Spinal cord (tissue), 10 donors: Measurements from ENCODE around the gene SRD5A1. TPM values are rescaled to one million over a fixed set of nuclear protein-coding genes. Genes with fewer than 3 reads are reported as not detected.
"Not testable (repeated sequence)": the region's sequence is repeated elsewhere in the genome, so short reads cannot be mapped to it uniquely, and the experiment has no call there.

Experiments used
- DNase-seq, 6 donors: peaks; one replicate each; pipeline versions ENCODE4 v3.0.0 to v3.0.0-alpha.2; 2013 to 2015; ENCODE audit warnings: low spot score in 6 of 6, low read depth in 4 of 6
- H3K27ac ChIP-seq: one replicate; pipeline ENCODE4 v1.5.1; 2013; ENCODE audit warnings: low read depth, low read length, control low read depth
- H3K27me3 ChIP-seq: one replicate; pipeline ENCODE4 v1.6.1; 2013; ENCODE audit warnings: low read length; ENCODE audit not compliant: control insufficient read depth, insufficient read depth
- H3K36me3 ChIP-seq: one replicate; pipeline ENCODE4 v1.6.1; 2013; ENCODE audit warnings: low read length; ENCODE audit not compliant: control insufficient read depth, insufficient read depth
- H3K4me1 ChIP-seq: one replicate; pipeline ENCODE4 v1.6.1; 2013; ENCODE audit warnings: low read length; ENCODE audit not compliant: control insufficient read depth, insufficient read depth
- H3K4me3 ChIP-seq: one replicate; pipeline ENCODE4 v1.5.1; 2013; ENCODE audit warnings: low read depth, low read length, control low read depth
- H3K9me3 ChIP-seq: one replicate; pipeline ENCODE4 v1.6.1; 2013; ENCODE audit warnings: low read length; ENCODE audit not compliant: control insufficient read depth, insufficient read depth
- WGBS: methylation state at CpG from one replicate; pipeline ENCODE4 v1.1.5; 2013; ENCODE audit warnings: missing lambda C conversion rate; ENCODE audit not compliant: insufficient coverage; 5-methylcytosine and 5-hydroxymethylcytosine counted together
- polyA plus RNA-seq, 2 donors: library from polyadenylated mRNA; unstranded; fragments of 120-200 nt; gene quantifications; one replicate each; pipeline ENCODE4 v1.2.1, GENCODE V29; 2013; ENCODE audit not compliant: insufficient read length in 2 of 2
- total RNA-seq, 2 donors: library from RNA; depleted of rRNA in 1 of 2; stranded (reverse); fragments of 120-200 nt in 1 of 2; fragments of >200 nt in 1 of 2; gene quantifications; one replicate each; pipeline versions ENCODE4 v1.2.3 to v1.2.4, GENCODE V29; 2013 to 2014
- donor health status: healthy.

The SRD5A1 gene
- total and polyA plus RNA-seq, 4 donors, result 14.3 to 58.2 (median 50.4) TPM

- 94% methylated on average over 4 of the region's 5 CpGs for WGBS
Measured at GRCh38 chr5:6634788-6635430, 1.7 kb downstream of the SRD5A1 start.

GRCh38 chr5:6636293-6636692 is 3.1 kb downstream of the SRD5A1 start:
- Histone ChIP-seq H3K27ac (no peak overlapping the region), H3K4me3 (no peak overlapping the region), H3K9me3 (no peaks in the 10 kb centered on the region), H3K4me1 (peaks cover 11% of the 10 kb centered on the region), H3K27me3 (no peaks in the 10 kb centered on the region), H3K36me3 (peaks cover 12% of the 10 kb centered on the region)
- WGBS, result 87% methylated on average over 5 of the region's 5 CpGs
- no peak for DNase-seq

More at GRCh38 chr5:6634788-6635430, 1.7 kb downstream of the SRD5A1 start:
- no peak for DNase-seq
- H3K4me3 ChIP-seq, result no peak overlapping the region
- peaks cover 11% of the 10 kb centered on the region for H3K4me1 ChIP-seq
- H3K27ac ChIP-seq, result no peak overlapping the region
- H3K27me3 ChIP-seq, result no peaks in the 10 kb centered on the region
- peaks cover 15% of the 10 kb centered on the region for H3K36me3 ChIP-seq
- H3K9me3 ChIP-seq, result no peaks in the 10 kb centered on the region

- Histone ChIP-seq H3K4me3 (no peak overlapping the region), H3K36me3 (peaks cover 12% of the 10 kb centered on the region), H3K4me1 (peaks cover 9% of the 10 kb centered on the region), H3K27ac (no peak overlapping the region), H3K27me3 (no peaks in the 10 kb centered on the region), H3K9me3 (no peaks in the 10 kb centered on the region)
- WGBS, result 84% methylated on average over 10 of the region's 10 CpGs
- DNase-seq, result no peak
Measured at GRCh38 chr5:6637022-6637421, 3.8 kb downstream of the SRD5A1 start.

GRCh38 chr5:6637590-6637989 is 4.3 kb downstream of the SRD5A1 start:
- DNase-seq, result no peak
- H3K9me3 ChIP-seq, result no peaks in the 10 kb centered on the region
- H3K36me3 ChIP-seq, result peaks cover 12% of the 10 kb centered on the region
- no peak overlapping the region for H3K27ac ChIP-seq
- 76% methylated on average over 6 of the region's 6 CpGs for WGBS
- H3K4me1 ChIP-seq, result peaks cover 5% of the 10 kb centered on the region
- no peak overlapping the region for H3K4me3 ChIP-seq
- H3K27me3 ChIP-seq, result no peaks in the 10 kb centered on the region

- H3K27ac ChIP-seq, result no peak overlapping the region
- DNase-seq, result no peak
- no peaks in the 10 kb centered on the region for H3K27me3 ChIP-seq
- no peaks in the 10 kb centered on the region for H3K9me3 ChIP-seq
- peaks cover 5% of the 10 kb centered on the region for H3K4me1 ChIP-seq
- peaks cover 12% of the 10 kb centered on the region for H3K36me3 ChIP-seq
- H3K4me3 ChIP-seq, result no peak overlapping the region
- WGBS, result no CpG with 5 or more reads among the region's 4 CpGs
Measured at GRCh38 chr5:6638236-6638635, 5.0 kb downstream of the SRD5A1 start.

- WGBS, result 100% methylated on average over 1 of the region's 1 CpG
Measured at GRCh38 chr5:6642655-6643054, 9.4 kb downstream of the SRD5A1 start.

GRCh38 chr5:6644794-6645241 is 11.6 kb downstream of the SRD5A1 start:
- no peak for DNase-seq
- H3K9me3 ChIP-seq, result peaks cover 2% of the 10 kb centered on the region
- no peaks in the 10 kb centered on the region for H3K27me3 ChIP-seq
- H3K36me3 ChIP-seq, result peaks cover 4% of the 10 kb centered on the region
- H3K27ac ChIP-seq, result no peak overlapping the region
- no peak overlapping the region for H3K4me3 ChIP-seq
- no peaks in the 10 kb centered on the region for H3K4me1 ChIP-seq
- 38% methylated on average over 3 of the region's 6 CpGs for WGBS

More at GRCh38 chr5:6642655-6643054, 9.4 kb downstream of the SRD5A1 start:
- Histone ChIP-seq H3K27ac (no peak overlapping the region), H3K4me1 (no peaks in the 10 kb centered on the region), H3K36me3 (no peaks in the 10 kb centered on the region), H3K27me3 (no peaks in the 10 kb centered on the region), H3K9me3 (no peaks in the 10 kb centered on the region), H3K4me3 (no peak overlapping the region)
- DNase-seq, result no peak

GRCh38 chr5:6645571-6646362 is 12.5 kb downstream of the SRD5A1 start:
- H3K36me3 ChIP-seq, H3K27me3 ChIP-seq, H3K9me3 ChIP-seq, H3K4me1 ChIP-seq, DNase-seq, H3K4me3 ChIP-seq, H3K27ac ChIP-seq: not testable (repeated sequence)
- WGBS, result no CpG with 5 or more reads among the region's 11 CpGs

GRCh38 chr5:6649186-6649585 is 15.9 kb downstream of the SRD5A1 start:
- Histone ChIP-seq H3K36me3 (peaks cover 7% of the 10 kb centered on the region), H3K27ac (no peak overlapping the region), H3K4me1 (no peaks in the 10 kb centered on the region), H3K9me3 (peaks cover 2% of the 10 kb centered on the region), H3K27me3 (no peaks in the 10 kb centered on the region), H3K4me3 (no peak overlapping the region)
- 63% methylated on average over 10 of the region's 10 CpGs for WGBS
- DNase-seq, result no peak

- no peak for DNase-seq
- H3K27ac ChIP-seq, result no peak overlapping the region
- WGBS, result 33% methylated on average over 2 of the region's 9 CpGs
- H3K4me1 ChIP-seq, result no peaks in the 10 kb centered on the region
- peaks cover 7% of the 10 kb centered on the region for H3K36me3 ChIP-seq
- H3K4me3 ChIP-seq, result no peak overlapping the region
- H3K9me3 ChIP-seq, result peaks cover 2% of the 10 kb centered on the region
- no peaks in the 10 kb centered on the region for H3K27me3 ChIP-seq
Measured at GRCh38 chr5:6649681-6650080, 16.4 kb downstream of the SRD5A1 start.
